Kidney (tissue), 14 donors: ENCODE measurements around the gene MLX. TPM values are rescaled to one million over a fixed set of nuclear protein-coding genes. Genes with fewer than 3 reads are reported as not detected.
A peak's percentile ranks its signal among the peaks of the same experiment; 100 is the strongest.
"Not testable (repeated sequence)": the region's sequence is repeated elsewhere in the genome, so short reads cannot be mapped to it uniquely, and the experiment has no call there.

Experiments
- DNase-seq, 5 donors: peaks; one replicate each; pipeline ENCODE4 v3.0.0-alpha.2; 2013 to 2020
- FAIRE-seq: peaks from 2 replicates; lab custom pipeline; 2012; peaks lifted over from hg19 to GRCh38; lab: Jason Lieb, UNC
- H3K27ac ChIP-seq, 2 donors: one replicate each; pipeline ENCODE4 v1.7.0; 2013; ENCODE audit warnings: low read depth in 2 of 2, low read length in 2 of 2, inconsistent platforms in 1 of 2
- H3K27me3 ChIP-seq: one replicate; pipeline ENCODE4 v1.7.1; 2013; ENCODE audit warnings: low read length, inconsistent platforms; ENCODE audit not compliant: control insufficient read depth, insufficient read depth
- H3K36me3 ChIP-seq, 3 donors: one replicate each; pipeline versions ENCODE4 v1.7.0 to v1.7.1; 2013; ENCODE audit warnings: low read length in 3 of 3, control low read depth in 1 of 3, inconsistent platforms in 1 of 3; ENCODE audit not compliant: insufficient read depth in 3 of 3, control insufficient read depth in 2 of 3
- H3K4me1 ChIP-seq, 3 donors: one replicate each; pipeline versions ENCODE4 v1.7.0 to v1.7.1; 2013; ENCODE audit warnings: low read length in 3 of 3, inconsistent platforms in 1 of 3, low read depth in 1 of 3; ENCODE audit not compliant: control insufficient read depth in 2 of 3, insufficient read depth in 2 of 3
- H3K4me3 ChIP-seq, 3 donors: one replicate each; pipeline versions ENCODE4 v1.7.0 to v1.8.1; 2013; ENCODE audit warnings: low read length in 3 of 3, control low read depth in 1 of 3, inconsistent platforms in 1 of 3
- H3K9ac ChIP-seq, 3 donors: one replicate each; pipeline versions ENCODE4 v1.7.0 to v1.7.1; 2013; ENCODE audit warnings: low read length in 3 of 3, control low read depth in 1 of 3, inconsistent platforms in 1 of 3
- H3K9me3 ChIP-seq, 3 donors: one replicate each; pipeline versions ENCODE4 v1.7.0 to v1.7.1; 2013; ENCODE audit warnings: low read length in 3 of 3, control low read depth in 1 of 3, inconsistent platforms in 1 of 3; ENCODE audit not compliant: control insufficient read depth in 2 of 3, insufficient read depth in 1 of 3
- CTCF ChIP-seq: IDR thresholded peaks from 3 replicates; pipeline ENCODE4 v1.5.1; 2012; ENCODE audit warnings: mild to moderate bottlenecking, moderate library complexity, borderline replicate concordance; ENCODE audit not compliant: insufficient read depth; ENCODE audit errors: extremely low read depth
- intact Hi-C: fragments of 100-400 bp; cut with DNase I; formaldehyde crosslinking; loops from one replicate; pipeline ENCODE4 v1.11.1; 2022
- polyA plus RNA-seq: library from polyadenylated mRNA; stranded (reverse); fragments of 350-450 nt; fragmentation: Illumina TruSeq; extraction: RNeasy Lipid Tissue Mini Kit (QIAGEN cat#74804); gene quantifications from one replicate; pipeline ENCODE4 v1.2.3, GENCODE V29; 2014; ENCODE audit warnings: low read depth, low replicate concordance; ENCODE audit not compliant: insufficient read depth
- total RNA-seq: library from RNA; stranded (reverse); fragmentation: NEBNext Ultra II Directional; extraction: Animal tissue kit (Norgen Biotek cat#: 25700); gene quantifications from one replicate; pipeline ENCODE4 v1.2.1, GENCODE V29; 2021
- donor health status: control.
- donor health status: control.
- donor health status: control.
- donor health status: control.
- donor health status: control.
- donor health status: DM: yes; HTN: yes; CAD: no.
- donor health status: Normal renal cell carcinoma (clear cell type).

The MLX gene
- total and polyA plus RNA-seq, 2 donors from 2014 or later, result 38.7 to 41.0 TPM

DNA sequence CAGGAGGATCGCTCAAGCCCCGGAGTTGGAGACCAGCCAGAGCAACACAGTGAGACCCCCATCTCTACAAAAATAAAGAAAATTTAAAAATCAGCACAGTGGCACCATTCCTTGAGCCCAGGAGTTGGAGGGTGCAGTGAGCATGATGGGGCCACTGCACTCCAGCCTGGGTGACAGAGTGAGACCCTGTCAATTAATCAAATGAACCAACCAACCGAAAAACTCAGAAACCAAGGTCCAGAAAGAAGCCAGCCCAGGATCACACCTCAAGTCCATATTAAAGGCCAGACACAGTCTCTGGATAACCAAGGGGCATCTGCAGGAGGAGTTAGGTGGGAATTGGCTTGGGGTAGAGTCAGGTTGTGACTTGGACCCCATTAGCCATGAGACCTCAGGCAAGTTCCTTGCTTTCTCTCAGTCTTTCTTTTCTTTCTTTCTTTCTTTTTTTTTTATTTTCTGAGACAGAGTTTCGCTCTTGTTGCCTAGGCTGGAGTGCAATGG lies 11.7 kb upstream of the MLX start:
- Histone ChIP-seq H3K9ac (peak overlapping the region; percentile 70 to 73 (median 71)), H3K4me3 (peak overlapping the region; percentile 66 to 81 (median 80)), H3K27me3 (no peaks in the 10 kb centered on the region), H3K4me1 (peaks cover 0 to 12% (median 0%) of the 10 kb centered on the region in 3 donors), H3K9me3 (no peaks in the 10 kb centered on the region), H3K36me3 (no peaks in the 10 kb centered on the region), H3K27ac (peak overlapping the region; percentile 85 to 87)
- no peak for TF ChIP-seq CTCF
- DNase-seq, result peak in 1 of 5 donors; percentile 55
- FAIRE-seq, result no peak
- intact Hi-C loops, result no loop called here

GRCh38 chr17:42555961-42556617 lies 10.8 kb upstream of the MLX start:
- H3K9ac ChIP-seq, result not testable (repeated sequence)

DNA sequence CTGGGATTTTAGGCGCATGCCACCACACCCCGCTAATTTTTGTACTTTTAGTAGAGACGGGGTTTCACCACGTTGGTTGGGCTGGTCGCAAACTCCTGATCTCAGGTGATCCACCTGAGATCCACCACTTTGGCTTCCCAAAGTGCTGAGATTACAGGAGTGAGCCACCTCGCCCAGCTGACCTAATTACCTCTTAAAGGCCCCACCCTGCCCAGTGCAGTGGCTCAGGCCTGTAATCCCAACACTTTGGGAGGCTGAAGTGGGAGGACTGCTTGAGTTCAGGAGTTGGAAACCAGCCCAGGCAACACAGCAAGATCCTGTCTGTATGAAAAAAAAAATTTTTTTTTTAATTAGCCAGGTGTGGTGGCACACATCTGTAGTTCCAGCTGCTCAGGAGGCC lies 7.8 kb upstream of the MLX start:
- H3K27ac ChIP-seq, result no peak overlapping the region
- H3K4me3 ChIP-seq, result no peak overlapping the region
- H3K9me3 ChIP-seq, result no peaks in the 10 kb centered on the region
- intact Hi-C loops, result no loop called here
- no peaks in the 10 kb centered on the region for H3K27me3 ChIP-seq
- DNase-seq (no peak), FAIRE-seq (no peak)
- peaks cover 0 to 26% (median 6%) of the 10 kb centered on the region in 3 donors for H3K4me1 ChIP-seq
- H3K9ac ChIP-seq, result no peak overlapping the region
- no peaks in the 10 kb centered on the region for H3K36me3 ChIP-seq
- no peak for TF ChIP-seq CTCF

More at GRCh38 chr17:42555961-42556617, 10.8 kb upstream of the MLX start:
- intact Hi-C loops, H3K27me3 ChIP-seq, H3K9me3 ChIP-seq, H3K36me3 ChIP-seq, FAIRE-seq, H3K4me3 ChIP-seq, H3K27ac ChIP-seq: not testable (repeated sequence)
- peak in 2 of 5 donors; percentile 29 to 66 for DNase-seq
- H3K4me1 ChIP-seq, result peaks cover 0 to 12% (median 0%) of the 10 kb centered on the region in 3 donors

- Histone ChIP-seq H3K9ac (no peak overlapping the region), H3K4me1 (peaks cover 0 to 28% (median 13%) of the 10 kb centered on the region in 3 donors), H3K9me3 (no peaks in the 10 kb centered on the region), H3K4me3 (no peak overlapping the region), H3K36me3 (peaks cover 3 to 11% (median 6%) of the 10 kb centered on the region in 3 donors), H3K27ac (no peak overlapping the region), H3K27me3 (no peaks in the 10 kb centered on the region)
- FAIRE-seq, result no peak
- DNase-seq, result no peak
- TF ChIP-seq CTCF, result no peak
- intact Hi-C loops, result no loop called here
Observed at GRCh38 chr17:42560246-42560645, 6.7 kb upstream of the MLX start.
